HUES64 (cell line): ENCODE measurements around the gene TAF11L12. TPM values are rescaled to one million over a fixed set of nuclear protein-coding genes. Genes with fewer than 3 reads are reported as not detected.
"Not testable (repeated sequence)": the region's sequence is repeated elsewhere in the genome, so short reads cannot be mapped to it uniquely, and the experiment has no call there.

ENCODE experiments used
- H3K27ac ChIP-seq: 2 replicates; pipeline ENCODE4 v1.7.0; 2013; ENCODE audit warnings: low read depth, low read length, inconsistent platforms
- H3K27me3 ChIP-seq: 2 replicates; pipeline ENCODE4 v1.6.1; 2013; ENCODE audit warnings: mild to moderate bottlenecking, low read length; ENCODE audit not compliant: insufficient read depth
- H3K36me3 ChIP-seq: 2 replicates; pipeline ENCODE4 v1.6.1; 2013; ENCODE audit warnings: mild to moderate bottlenecking, low read length; ENCODE audit not compliant: insufficient read depth
- H3K4me1 ChIP-seq: 2 replicates; pipeline ENCODE4 v1.6.1; 2013; ENCODE audit warnings: mild to moderate bottlenecking, low read length, moderate library complexity; ENCODE audit not compliant: insufficient read depth
- H3K4me3 ChIP-seq: 2 replicates; pipeline ENCODE4 v1.5.1; 2013; ENCODE audit warnings: mild to moderate bottlenecking, low read length, moderate library complexity
- H3K9ac ChIP-seq: 2 replicates; pipeline ENCODE4 v1.6.1; 2013; ENCODE audit warnings: mild to moderate bottlenecking, low read depth, low read length
- H3K9me3 ChIP-seq: 2 replicates; pipeline ENCODE4 v1.6.1; 2013; ENCODE audit warnings: low read depth, low read length; ENCODE audit not compliant: insufficient read depth
- WGBS: fragments of 150-250, 120-280 bp; methylation state at CpG from one replicate; pipeline ENCODE4 v1.1.7; 2013; ENCODE audit warnings: missing lambda C conversion rate; 5-methylcytosine and 5-hydroxymethylcytosine counted together
- polyA plus RNA-seq, 2 experiments: library from polyadenylated mRNA; stranded (reverse); fragments of 50-300 nt; gene quantifications; one replicate each; pipeline ENCODE4 v1.2.3, GENCODE V29; 2013

The TAF11L12 gene
- not detected for polyA plus RNA-seq (2013, experiment 1 of 2)
- polyA plus RNA-seq (2013, experiment 2 of 2) = not detected

- not testable (repeated sequence) for H3K27me3 ChIP-seq, H3K9ac ChIP-seq, H3K36me3 ChIP-seq, H3K9me3 ChIP-seq, H3K27ac ChIP-seq, H3K4me1 ChIP-seq, H3K4me3 ChIP-seq
- WGBS = 80% methylated on average over 2 of the region's 2 CpGs
Measured at GRCh38 chr5:17610092-17610491, at the start of gene TAF11L12. TAF11L12 (plus strand) TSS chr5:17610392.

GRCh38 chr5:17585658-17586057 is 24.5 kb upstream of the TAF11L12 start, which contains the start of gene TAF11L7:
TAF11L7 (minus strand) TSS chr5:17585758.
- WGBS = no CpG with 5 or more reads among the region's 16 CpGs
- H3K27ac ChIP-seq, H3K9me3 ChIP-seq, H3K27me3 ChIP-seq, H3K9ac ChIP-seq, H3K4me3 ChIP-seq, H3K36me3 ChIP-seq, H3K4me1 ChIP-seq: not testable (repeated sequence)

- H3K36me3 ChIP-seq, H3K27ac ChIP-seq, H3K9ac ChIP-seq, H3K27me3 ChIP-seq, H3K4me1 ChIP-seq, H3K4me3 ChIP-seq, H3K9me3 ChIP-seq: not testable (repeated sequence)
- no CpG with 5 or more reads among the region's 16 CpGs for WGBS
Measured at GRCh38 chr5:17590860-17591259, 19.3 kb upstream of the TAF11L12 start, which contains the start of gene TAF11L8. TAF11L8 (minus strand) TSS chr5:17590960.

GRCh38 chr5:17594255-17594654 is 15.9 kb upstream of the TAF11L12 start, which contains the start of gene TAF11L9:
TAF11L9 (minus strand) TSS chr5:17594394.
- not testable (repeated sequence) for H3K9me3 ChIP-seq, H3K4me3 ChIP-seq, H3K27me3 ChIP-seq, H3K27ac ChIP-seq, H3K4me1 ChIP-seq, H3K36me3 ChIP-seq, H3K9ac ChIP-seq
- WGBS = 89% methylated on average over 3 of the region's 15 CpGs

- not testable (repeated sequence) for H3K27me3 ChIP-seq, H3K27ac ChIP-seq, H3K4me3 ChIP-seq, H3K9ac ChIP-seq, H3K9me3 ChIP-seq, H3K36me3 ChIP-seq, H3K4me1 ChIP-seq
- no CpG with 5 or more reads among the region's 15 CpGs for WGBS
Measured at GRCh38 chr5:17597728-17598127, 12.5 kb upstream of the TAF11L12 start, which contains the start of gene TAF11L10. TAF11L10 (minus strand) TSS chr5:17597828.

GRCh38 chr5:17603880-17604279 is 6.3 kb upstream of the TAF11L12 start, which contains the start of gene TAF11L11:
TAF11L11 (plus strand) TSS chr5:17604183.
- H3K9ac ChIP-seq, H3K4me1 ChIP-seq, H3K4me3 ChIP-seq, H3K27me3 ChIP-seq, H3K36me3 ChIP-seq, H3K27ac ChIP-seq, H3K9me3 ChIP-seq: not testable (repeated sequence)
- WGBS = 95% methylated on average over 4 of the region's 6 CpGs

GRCh38 chr5:17604951-17605350 is 5.2 kb upstream of the TAF11L12 start:
- no peaks in the 10 kb centered on the region for H3K27me3 ChIP-seq
- 98% methylated on average over 8 of the region's 14 CpGs for WGBS
- H3K9me3 ChIP-seq = no peaks in the 10 kb centered on the region
- H3K27ac ChIP-seq = no peak overlapping the region
- H3K4me3 ChIP-seq = no peak overlapping the region
- H3K4me1 ChIP-seq = no peaks in the 10 kb centered on the region
- no peaks in the 10 kb centered on the region for H3K36me3 ChIP-seq
- H3K9ac ChIP-seq = no peak overlapping the region

GRCh38 chr5:17607461-17607860 is 2.7 kb upstream of the TAF11L12 start:
- 87% methylated on average over 4 of the region's 4 CpGs for WGBS
- not testable (repeated sequence) for H3K9ac ChIP-seq

GRCh38 chr5:17614872-17615605 is 4.8 kb downstream of the TAF11L12 start:
- Histone ChIP-seq H3K27me3 (no peaks in the 10 kb centered on the region), H3K4me1 (no peaks in the 10 kb centered on the region), H3K9ac (no peak overlapping the region), H3K27ac (no peak overlapping the region), H3K4me3 (no peak overlapping the region), H3K36me3 (no peaks in the 10 kb centered on the region), H3K9me3 (no peaks in the 10 kb centered on the region)
- 94% methylated on average over 17 of the region's 17 CpGs for WGBS

More at GRCh38 chr5:17607461-17607860, 2.7 kb upstream of the TAF11L12 start:
- H3K27ac ChIP-seq, H3K4me1 ChIP-seq, H3K4me3 ChIP-seq, H3K36me3 ChIP-seq, H3K9me3 ChIP-seq, H3K27me3 ChIP-seq: not testable (repeated sequence)

GRCh38 chr5:17619354-17619753 is 9.2 kb downstream of the TAF11L12 start:
- H3K9ac ChIP-seq = no peak overlapping the region
- no peaks in the 10 kb centered on the region for H3K9me3 ChIP-seq
- H3K27ac ChIP-seq = no peak overlapping the region
- no peak overlapping the region for H3K4me3 ChIP-seq
- no peaks in the 10 kb centered on the region for H3K4me1 ChIP-seq
- H3K27me3 ChIP-seq = no peaks in the 10 kb centered on the region
- no peaks in the 10 kb centered on the region for H3K36me3 ChIP-seq
- 96% methylated on average over 3 of the region's 3 CpGs for WGBS

- no peaks in the 10 kb centered on the region for H3K9me3 ChIP-seq
- 87% methylated on average over 17 of the region's 17 CpGs for WGBS
- no peak overlapping the region for H3K27ac ChIP-seq
- H3K36me3 ChIP-seq = no peaks in the 10 kb centered on the region
- no peaks in the 10 kb centered on the region for H3K27me3 ChIP-seq
- no peak overlapping the region for H3K9ac ChIP-seq
- H3K4me3 ChIP-seq = no peak overlapping the region
- no peaks in the 10 kb centered on the region for H3K4me1 ChIP-seq
Measured at GRCh38 chr5:17620627-17621026, 10.4 kb downstream of the TAF11L12 start.
